ENCODE results near the gene ZNF552. TPM values are rescaled to one million over a fixed set of nuclear protein-coding genes. Genes with fewer than 3 reads are reported as not detected.
A peak's percentile ranks its signal among the peaks of the same experiment; 100 is the strongest.
"Not testable (repeated sequence)": the region's sequence is repeated elsewhere in the genome, so short reads cannot be mapped to it uniquely, and the experiment has no call there.

Gene ZNF552
- total and polyA plus RNA-seq, 2 donors (not counting 1 experiment from before 2014, with no cell fraction given), result 6.7 to 21.7 TPM

- peaks cover 39% of the 10 kb centered on the region for H3K4me1 Mint-ChIP-seq
- ATAC-seq (ENCODE audit: low read depth) (no peak), DNase-seq (peak; percentile 31)
- peaks cover 9 to 26% of the 10 kb centered on the region in 2 experiments for H3K36me3 ChIP-seq (replicated peaks in 1 of 2; ENCODE audit: control extremely low read depth in 1 of 2, control insufficient read depth in 1 of 2, extremely low read depth in 1 of 2, insufficient read depth in 2 of 2, low read length in 1 of 2)
- H4K20me1 ChIP-seq (ENCODE audit: control insufficient read depth, insufficient read depth, low read length, poor library complexity, severe bottlenecking), result no peaks in the 10 kb centered on the region
- no peaks in the 10 kb centered on the region for H3K27me3 Mint-ChIP-seq
- POLR2A ChIA-PET, result interaction anchor here (1.0 kb wide), 1 partner anchor 37 kb away, joined by 3 read pairs; the partner anchor contains the start of gene ZNF587
- WGBS (ENCODE audit: insufficient coverage), result 45% methylated on average over 2 of the region's 3 CpGs
- H3K9me3 Mint-ChIP-seq (ENCODE audit: insufficient read depth), result no peaks in the 10 kb centered on the region
- intact Hi-C loops (cut with micrococcal nuclease), result loop anchor here (10.0 kb wide), 2 partner anchors 177 to 377 kb away; partner anchors contain the start of genes ZNF211 and ZNF749
- H3K4me1 ChIP-seq (ENCODE audit: control insufficient read depth in 2 of 2, insufficient read depth in 2 of 2, low read length in 2 of 2), result peaks cover 12 to 26% of the 10 kb centered on the region in 2 donors
- H3K27ac ChIP-seq (ENCODE audit: low read length in 2 of 2), result peak overlapping the region in 1 of 2 donors; percentile 35
- peak overlapping the region; percentile 44 for H3K4me3 Mint-ChIP-seq
- H3K27me3 ChIP-seq (replicated peaks in 1 of 4; ENCODE audit: control extremely low read depth in 1 of 4, control insufficient read depth in 3 of 4, insufficient read depth in 4 of 4, low read length in 3 of 4), result no peaks in the 10 kb centered on the region
- H3K27ac Mint-ChIP-seq, result no peak overlapping the region
- H3K79me2 ChIP-seq (ENCODE audit: control insufficient read depth, insufficient read depth, low read length), result peaks cover 56% of the 10 kb centered on the region
- no peak overlapping the region for H2AFZ ChIP-seq (ENCODE audit: insufficient read depth, low read depth, low read length, poor library complexity, severe bottlenecking)
- CTCF ChIA-PET, result no interaction called here
- TF ChIP-seq, protein P1, sequence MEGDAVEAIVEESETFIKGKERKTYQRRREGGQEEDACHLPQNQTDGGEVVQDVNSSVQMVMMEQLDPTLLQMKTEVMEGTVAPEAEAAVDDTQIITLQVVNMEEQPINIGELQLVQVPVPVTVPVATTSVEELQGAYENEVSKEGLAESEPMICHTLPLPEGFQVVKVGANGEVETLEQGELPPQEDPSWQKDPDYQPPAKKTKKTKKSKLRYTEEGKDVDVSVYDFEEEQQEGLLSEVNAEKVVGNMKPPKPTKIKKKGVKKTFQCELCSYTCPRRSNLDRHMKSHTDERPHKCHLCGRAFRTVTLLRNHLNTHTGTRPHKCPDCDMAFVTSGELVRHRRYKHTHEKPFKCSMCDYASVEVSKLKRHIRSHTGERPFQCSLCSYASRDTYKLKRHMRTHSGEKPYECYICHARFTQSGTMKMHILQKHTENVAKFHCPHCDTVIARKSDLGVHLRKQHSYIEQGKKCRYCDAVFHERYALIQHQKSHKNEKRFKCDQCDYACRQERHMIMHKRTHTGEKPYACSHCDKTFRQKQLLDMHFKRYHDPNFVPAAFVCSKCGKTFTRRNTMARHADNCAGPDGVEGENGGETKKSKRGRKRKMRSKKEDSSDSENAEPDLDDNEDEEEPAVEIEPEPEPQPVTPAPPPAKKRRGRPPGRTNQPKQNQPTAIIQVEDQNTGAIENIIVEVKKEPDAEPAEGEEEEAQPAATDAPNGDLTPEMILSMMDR (IDR thresholded peaks at IDR 0.05), result no peak
- TF ChIP-seq EZH2 (IDR thresholded peaks at IDR 0.05; ENCODE audit: borderline replicate concordance, insufficient read depth, low read depth, low read length, poor library complexity, severe bottlenecking), result no peak
- no peaks in the 10 kb centered on the region for H3K9me3 ChIP-seq (ENCODE audit: control extremely low read depth in 1 of 3, control insufficient read depth in 2 of 3, insufficient read depth in 1 of 3, low read length in 2 of 3)
- H3K4me2 ChIP-seq (replicated peaks; ENCODE audit: low read depth, low read length, poor library complexity, severe bottlenecking), result no peak overlapping the region
- H3K9ac ChIP-seq (ENCODE audit: low read length), result no peak overlapping the region
- H3K4me3 ChIP-seq (ENCODE audit: control extremely low read depth in 1 of 5, extremely low read depth in 1 of 5, insufficient read depth in 1 of 5, low read depth in 2 of 5, low read length in 4 of 5), result no peak overlapping the region
These were observed 2.5 kb downstream of the ZNF552 start for GRCh38 chr19:57812226-57812625.

DNA sequence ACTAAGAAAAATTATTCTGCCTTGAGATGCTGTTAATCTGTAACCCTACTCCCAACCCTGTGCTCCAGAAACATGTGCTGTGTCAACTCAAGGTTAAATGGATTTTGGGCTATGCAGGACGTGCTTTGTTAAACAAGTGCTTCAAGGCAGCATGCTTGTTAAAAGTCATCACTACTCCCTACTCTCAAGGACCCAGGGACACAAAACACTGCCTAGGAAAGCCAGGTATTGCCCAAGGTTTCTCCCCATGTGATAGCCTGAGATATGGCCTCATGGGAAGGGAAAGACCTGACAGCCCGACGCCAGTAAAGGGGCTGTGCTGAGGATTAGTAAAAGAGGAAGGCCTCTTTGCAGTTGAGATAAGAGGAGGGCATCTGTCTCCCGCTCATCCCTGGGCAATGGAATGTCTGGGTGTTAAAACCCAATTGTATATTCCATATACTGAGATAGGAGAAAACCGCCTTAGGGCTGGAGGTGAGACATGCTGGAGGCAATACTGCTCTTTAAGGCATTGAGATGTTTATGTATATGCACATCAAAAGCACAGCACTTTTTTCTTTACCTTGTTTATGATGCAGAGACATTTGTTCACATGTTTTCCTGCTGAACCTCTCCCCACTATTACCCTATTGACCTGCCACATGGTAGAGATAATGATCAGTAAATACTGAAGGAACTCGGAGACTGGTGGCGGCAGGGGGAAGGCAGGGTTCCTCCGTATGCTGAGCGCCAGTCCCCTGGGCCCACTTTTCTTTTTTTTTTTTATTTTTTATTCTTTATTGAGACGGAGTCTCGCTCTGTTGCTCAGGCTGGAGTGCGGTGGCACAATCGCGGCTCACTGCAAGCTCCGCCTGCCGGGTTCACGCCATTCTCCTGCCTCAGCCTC, 4.1 kb downstream of the ZNF552 start:
- H3K4me3 Mint-ChIP-seq; ATAC-seq (ENCODE audit: low read depth); H2AFZ ChIP-seq (ENCODE audit: insufficient read depth, low read depth, low read length, poor library complexity, severe bottlenecking); H3K9ac ChIP-seq (ENCODE audit: low read length); H3K4me2 ChIP-seq (replicated peaks; ENCODE audit: low read depth, low read length, poor library complexity, severe bottlenecking); H3K9me3 Mint-ChIP-seq (ENCODE audit: insufficient read depth); CTCF ChIA-PET; DNase-seq; H3K4me3 ChIP-seq (ENCODE audit: control extremely low read depth in 1 of 5, extremely low read depth in 1 of 5, insufficient read depth in 1 of 5, low read depth in 2 of 5, low read length in 4 of 5); H3K27me3 ChIP-seq (replicated peaks in 1 of 4; ENCODE audit: control extremely low read depth in 1 of 4, control insufficient read depth in 3 of 4, insufficient read depth in 4 of 4, low read length in 3 of 4); H3K27ac ChIP-seq (ENCODE audit: low read length in 2 of 2); H3K9me3 ChIP-seq (ENCODE audit: control extremely low read depth in 1 of 3, control insufficient read depth in 2 of 3, insufficient read depth in 1 of 3, low read length in 2 of 3); H3K27me3 Mint-ChIP-seq; H4K20me1 ChIP-seq (ENCODE audit: control insufficient read depth, insufficient read depth, low read length, poor library complexity, severe bottlenecking); POLR2A ChIA-PET: not testable (repeated sequence)
- Mint-ChIP-seq H3K4me1 (peaks cover 42% of the 10 kb centered on the region), H3K27ac (peak overlapping the region; percentile 26)
- peaks cover 9 to 26% of the 10 kb centered on the region in 2 experiments for H3K36me3 ChIP-seq (replicated peaks in 1 of 2; ENCODE audit: control extremely low read depth in 1 of 2, control insufficient read depth in 1 of 2, extremely low read depth in 1 of 2, insufficient read depth in 2 of 2, low read length in 1 of 2)
- H3K79me2 ChIP-seq (ENCODE audit: control insufficient read depth, insufficient read depth, low read length), result peaks cover 63% of the 10 kb centered on the region
- H3K4me1 ChIP-seq (ENCODE audit: control insufficient read depth in 2 of 2, insufficient read depth in 2 of 2, low read length in 2 of 2), result peaks cover 12 to 26% of the 10 kb centered on the region in 2 donors
- intact Hi-C loops (cut with micrococcal nuclease), result loop anchor here (10.0 kb wide), 2 partner anchors 176 to 376 kb away; partner anchors contain the start of genes ZNF211 and ZNF749
- WGBS (ENCODE audit: insufficient coverage), result 98% methylated on average over 12 of the region's 17 CpGs
